T-helper 1 cell (primary cell): Measurements from ENCODE around the gene PCED1A.
A peak's percentile ranks its signal among the peaks of the same experiment; 100 is the strongest.
"Not testable (repeated sequence)": the region's sequence is repeated elsewhere in the genome, so short reads cannot be mapped to it uniquely, and the experiment has no call there.

ENCODE experiments used
- DNase-seq, 5 donors: peaks; one replicate each; pipeline ENCODE4 v3.0.0-alpha.2; 2012 to 2020

The PCED1A gene

GRCh38 chr20:2825761-2826160, 14.7 kb downstream of the PCED1A start:
- peak in 1 of 5 donors; percentile 25 for DNase-seq

- DNase-seq = peak in 2 of 5 donors; percentile 18 to 53
Measured at GRCh38 chr20:2822073-2822472, 18.4 kb downstream of the PCED1A start.

DNA sequence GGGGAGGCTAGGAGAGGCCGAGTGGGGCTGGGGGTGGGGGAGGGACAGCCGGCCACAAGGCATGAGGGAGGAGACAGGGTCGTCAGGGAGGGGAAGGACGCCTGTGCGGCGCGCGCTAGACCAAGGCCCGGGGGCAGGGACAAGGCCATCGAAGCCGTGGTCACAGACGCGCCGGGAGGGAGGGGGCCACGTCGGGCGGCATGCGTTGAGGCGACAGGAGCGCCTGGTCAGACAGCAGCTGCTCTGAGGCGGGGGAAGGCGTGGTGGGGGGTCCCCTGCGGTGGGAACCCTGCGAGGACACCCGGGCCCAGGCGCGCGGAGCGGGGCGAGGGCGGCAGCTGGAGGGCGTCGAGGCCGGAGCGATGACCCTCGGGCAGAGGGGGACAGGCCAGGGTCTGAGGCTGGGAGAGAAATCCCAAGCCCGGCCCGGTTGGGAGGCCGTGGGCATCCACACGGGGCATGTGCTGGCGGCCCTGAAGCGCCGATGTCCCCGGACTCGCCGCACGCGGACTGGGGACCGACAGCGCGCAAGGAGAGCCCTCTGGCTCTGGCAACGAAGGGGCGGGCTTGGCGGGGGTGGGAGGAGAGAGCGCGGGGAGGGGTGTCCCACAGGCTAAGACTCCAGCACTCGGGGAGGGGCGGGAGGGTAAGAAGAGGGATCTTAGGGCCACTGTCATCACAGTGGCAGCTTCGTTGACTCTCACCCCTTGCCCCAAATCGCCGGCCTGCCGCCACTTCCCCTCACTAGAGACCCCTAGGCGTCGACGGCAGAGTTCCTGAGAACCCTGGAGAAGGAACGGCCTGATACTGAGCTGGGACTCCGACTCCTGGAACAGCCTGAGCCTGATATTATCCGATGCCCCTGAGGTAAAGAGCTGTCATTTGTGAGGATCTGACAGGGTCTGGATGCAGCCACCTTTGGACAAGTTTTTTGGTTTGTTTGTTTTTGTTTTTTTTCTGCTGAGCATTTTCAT, 19.3 kb downstream of the PCED1A start:
- no peak for DNase-seq

DNA sequence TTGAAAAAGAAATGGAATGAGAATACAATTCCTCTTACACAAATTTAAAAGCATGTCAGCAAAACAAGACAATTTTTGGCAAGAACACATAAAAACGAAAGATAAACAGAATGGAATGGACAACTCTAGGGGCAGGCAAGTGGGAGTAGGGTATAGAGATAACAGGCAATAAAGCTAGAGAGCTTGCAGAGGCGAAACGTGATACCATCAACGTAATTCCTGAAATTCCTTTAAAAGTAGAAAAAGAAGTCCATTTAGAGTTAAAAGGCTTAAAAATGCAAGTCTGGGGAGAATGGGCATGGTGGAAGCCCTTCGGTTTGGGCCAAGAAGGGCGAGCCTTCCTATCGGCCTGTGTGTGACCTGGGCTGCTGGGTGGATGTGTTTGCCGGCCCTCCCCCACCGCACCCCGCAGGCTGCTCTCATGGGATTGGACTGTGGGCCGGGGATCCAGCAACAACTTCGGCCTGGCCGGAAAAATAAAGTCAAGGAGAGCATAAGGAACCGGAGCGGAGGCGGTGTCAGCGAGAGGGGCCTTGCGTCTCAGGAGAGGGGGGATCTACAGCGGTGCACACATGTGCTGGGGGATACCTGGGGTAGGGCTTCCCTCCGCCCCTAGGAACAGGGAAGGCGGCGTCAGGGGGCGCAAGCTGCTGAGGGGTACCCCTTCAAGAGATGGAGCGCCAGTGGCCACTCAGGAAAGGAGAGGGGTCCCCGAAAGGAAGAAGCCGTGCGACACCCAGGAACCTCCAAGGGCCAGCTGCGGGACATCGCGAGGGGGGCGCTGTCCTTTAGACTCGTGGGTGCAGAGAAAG, 20.2 kb downstream of the PCED1A start:
- no peak for DNase-seq

DNA sequence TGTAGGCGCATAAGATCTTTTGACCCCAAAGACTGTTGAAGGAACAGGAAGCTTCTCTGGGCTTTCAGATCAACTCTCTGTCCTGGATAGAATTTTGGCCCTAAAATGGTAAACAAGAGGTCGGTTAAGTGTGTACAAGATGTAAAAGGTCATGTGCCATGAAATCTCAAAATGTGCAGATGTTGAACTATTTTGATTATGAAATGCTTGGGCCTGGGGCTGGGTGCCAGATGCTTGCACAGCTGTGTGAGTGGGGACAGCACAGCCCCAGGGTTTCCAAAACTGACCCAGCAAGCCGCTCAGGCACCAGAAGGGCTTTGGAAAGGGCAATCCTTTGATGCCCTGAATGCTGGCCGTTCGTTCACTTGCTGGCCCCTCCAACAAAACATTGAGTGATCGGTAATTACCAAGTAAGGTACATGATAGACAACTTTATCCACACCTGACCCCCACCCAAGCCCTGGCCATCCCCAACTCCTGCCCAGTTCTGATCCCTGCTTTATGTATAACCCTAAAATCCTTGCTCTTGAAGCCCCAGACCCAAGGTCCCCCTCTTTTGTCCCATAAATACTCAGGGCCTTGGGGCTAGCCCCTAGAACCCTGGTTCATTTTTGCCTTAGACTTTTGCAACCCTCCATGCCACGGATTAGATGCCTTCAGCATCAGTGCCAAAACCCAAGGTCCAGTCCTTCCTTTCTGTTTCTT, 22.4 kb downstream of the PCED1A start:
- DNase-seq = no peak

GRCh38 chr20:2817341-2817726, 23.1 kb downstream of the PCED1A start:
- no peak for DNase-seq

DNA sequence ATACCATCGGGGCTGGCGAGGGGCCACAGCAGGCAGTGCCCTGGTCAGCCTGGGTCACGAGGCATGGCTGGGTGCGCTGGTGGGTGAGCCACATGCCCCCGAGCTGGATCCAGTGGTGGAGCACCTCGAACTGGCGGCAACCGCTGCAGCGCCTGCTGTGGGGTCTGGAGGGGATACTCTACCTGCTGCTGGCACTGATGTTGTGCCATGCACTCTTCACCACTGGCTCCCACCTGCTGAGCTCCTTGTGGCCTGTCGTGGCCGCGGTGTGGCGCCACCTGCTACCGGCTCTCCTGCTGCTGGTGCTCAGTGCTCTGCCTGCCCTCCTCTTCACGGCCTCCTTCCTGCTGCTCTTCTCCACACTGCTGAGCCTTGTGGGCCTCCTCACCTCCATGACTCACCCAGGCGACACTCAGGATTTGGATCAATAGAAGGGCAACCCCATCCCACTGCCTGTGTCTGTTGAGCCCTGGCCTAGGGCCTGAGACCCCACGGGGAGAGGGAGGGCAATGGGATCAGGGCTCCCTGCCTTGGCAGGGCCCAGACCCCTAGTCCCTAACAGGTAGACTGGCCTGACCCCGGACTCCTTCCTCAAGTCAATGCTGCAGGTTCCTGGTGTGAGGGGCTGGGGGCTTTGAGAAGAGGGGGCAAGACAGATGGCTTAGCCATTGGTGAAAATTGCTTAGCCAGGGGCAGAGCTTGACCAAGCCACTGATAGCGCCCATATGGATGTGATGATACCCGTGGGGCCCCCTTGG, 23.7 kb downstream of the PCED1A start:
- no peak for DNase-seq

- DNase-seq = no peak
Measured at GRCh38 chr20:2816030-2816582, 24.3 kb downstream of the PCED1A start, which contains the start of gene TMEM239. TSS of gene TMEM239 (plus strand) at chr20:2816364. CDS start at chr20:2816555, 191 bp downstream.

- DNase-seq = no peak
Measured at GRCh38 chr20:2815242-2815900, 25.1 kb downstream of the PCED1A start.

DNA sequence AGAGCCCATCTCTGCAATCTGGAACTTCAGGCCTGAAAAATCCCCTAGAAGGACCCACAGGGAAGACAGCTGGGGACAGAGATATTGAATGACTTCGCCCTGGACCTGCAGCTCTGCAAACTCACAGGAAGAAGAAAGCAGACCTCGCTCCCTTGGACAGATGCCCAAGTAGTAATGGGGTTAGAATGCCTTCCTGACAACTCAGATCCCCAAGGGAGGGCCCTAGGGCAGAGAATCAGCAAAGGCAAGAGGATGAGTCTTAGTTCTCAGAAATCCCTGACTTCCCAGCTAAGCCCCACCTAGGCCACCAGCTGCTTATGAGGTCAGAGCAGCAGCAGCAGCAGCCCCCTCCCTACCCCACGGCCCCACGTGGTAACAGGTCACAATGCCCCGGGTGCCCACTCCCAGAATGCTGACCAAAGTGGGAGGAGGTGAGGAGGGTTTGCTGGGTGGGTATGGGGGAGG, 25.8 kb downstream of the PCED1A start, which contains the start of gene C20orf141:
Gene C20orf141, plus strand, starts transcription at position 401 of the 465 bp plus-strand sequence. CDS start 198 bp downstream, outside the sequence.
- no peak for DNase-seq

DNA sequence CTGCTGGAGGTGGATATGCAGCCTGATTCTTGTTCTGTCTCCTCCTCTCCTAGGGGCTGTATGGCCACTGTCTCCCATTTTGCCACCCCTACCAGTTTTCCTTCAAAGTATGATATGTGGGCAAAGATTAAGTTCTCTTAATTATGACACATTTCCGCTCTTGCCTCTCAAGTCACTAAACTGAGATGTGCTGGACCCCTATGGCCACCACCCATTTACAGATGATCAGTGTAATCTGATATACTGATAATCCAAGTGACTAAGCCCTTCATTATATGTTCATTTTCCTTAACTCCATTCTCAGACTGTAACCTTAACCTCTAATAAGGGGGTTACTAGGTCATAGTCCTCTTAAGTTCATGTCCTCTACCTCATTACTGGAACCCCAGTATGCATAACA, 26.4 kb downstream of the PCED1A start:
- DNase-seq = no peak

- no peak for DNase-seq
Measured at GRCh38 chr20:2812189-2812588, 28.3 kb downstream of the PCED1A start.

GRCh38 chr20:2809690-2810089, 30.8 kb downstream of the PCED1A start:
- no peak for DNase-seq

- DNase-seq = not testable (repeated sequence)
Measured at GRCh38 chr20:2807929-2808328, 32.5 kb downstream of the PCED1A start.

- DNase-seq = no peak
Measured at GRCh38 chr20:2807019-2807418, 33.4 kb downstream of the PCED1A start.

DNA sequence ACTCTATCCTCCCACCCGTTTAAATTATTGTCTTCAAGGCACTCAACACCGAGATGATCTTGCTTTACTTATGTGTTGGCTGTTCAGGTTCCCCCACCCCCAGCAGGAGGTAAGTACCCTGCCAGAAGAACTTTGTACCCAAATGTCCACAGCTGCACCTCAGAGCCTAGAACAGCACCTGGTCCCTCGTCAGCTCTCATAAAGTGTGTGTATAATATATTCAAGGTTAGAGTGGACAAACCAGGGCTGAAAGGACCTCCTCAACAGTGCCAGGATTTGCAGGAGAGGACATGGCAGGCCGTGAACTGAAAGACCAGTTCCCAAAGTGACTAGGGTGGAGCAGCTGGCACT, 34.1 kb downstream of the PCED1A start:
- no peak for DNase-seq

- DNase-seq = no peak
Measured at GRCh38 chr20:2805689-2806350, 34.6 kb downstream of the PCED1A start.

DNA sequence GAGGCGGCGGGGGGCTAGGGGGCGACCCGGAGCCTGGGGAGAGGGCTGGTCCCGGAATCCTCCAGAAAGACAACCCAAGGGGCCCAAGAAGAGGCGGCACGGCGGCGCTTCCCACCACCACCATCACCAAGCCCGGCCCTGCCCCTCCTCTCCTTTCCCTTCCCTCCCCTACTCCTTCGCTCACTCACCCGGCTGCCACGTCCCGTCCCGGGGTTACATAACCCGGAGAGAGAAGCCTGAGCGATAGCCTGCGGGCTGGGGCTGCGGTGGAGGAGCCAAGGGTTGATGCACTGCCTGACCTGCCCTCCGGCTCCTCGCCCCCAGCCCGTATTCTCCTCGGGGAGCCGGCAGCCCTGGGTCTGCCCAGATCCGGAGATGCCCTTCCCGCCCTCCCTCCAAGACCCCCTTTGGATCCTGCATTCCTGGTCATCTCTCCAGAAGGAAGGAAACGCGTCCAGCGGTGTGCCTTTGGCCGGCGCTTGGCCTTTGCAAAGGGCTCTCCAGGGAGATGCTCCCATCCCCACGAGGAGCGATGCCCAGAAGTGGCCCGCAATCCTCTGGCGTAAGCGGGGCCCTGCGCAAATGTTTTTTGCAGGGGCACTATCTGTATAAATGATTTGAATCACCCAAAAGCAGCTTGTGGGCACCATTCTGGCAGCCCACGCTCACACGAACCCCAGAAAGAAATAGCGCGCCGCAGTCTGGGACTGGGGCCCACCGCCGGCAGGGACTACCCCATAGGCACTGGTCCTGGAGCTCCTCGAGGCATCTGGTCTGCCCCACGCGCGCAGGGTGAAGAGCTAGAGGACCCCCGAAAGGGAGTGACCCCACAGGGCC, 35.4 kb downstream of the PCED1A start:
- DNase-seq = no peak

DNA sequence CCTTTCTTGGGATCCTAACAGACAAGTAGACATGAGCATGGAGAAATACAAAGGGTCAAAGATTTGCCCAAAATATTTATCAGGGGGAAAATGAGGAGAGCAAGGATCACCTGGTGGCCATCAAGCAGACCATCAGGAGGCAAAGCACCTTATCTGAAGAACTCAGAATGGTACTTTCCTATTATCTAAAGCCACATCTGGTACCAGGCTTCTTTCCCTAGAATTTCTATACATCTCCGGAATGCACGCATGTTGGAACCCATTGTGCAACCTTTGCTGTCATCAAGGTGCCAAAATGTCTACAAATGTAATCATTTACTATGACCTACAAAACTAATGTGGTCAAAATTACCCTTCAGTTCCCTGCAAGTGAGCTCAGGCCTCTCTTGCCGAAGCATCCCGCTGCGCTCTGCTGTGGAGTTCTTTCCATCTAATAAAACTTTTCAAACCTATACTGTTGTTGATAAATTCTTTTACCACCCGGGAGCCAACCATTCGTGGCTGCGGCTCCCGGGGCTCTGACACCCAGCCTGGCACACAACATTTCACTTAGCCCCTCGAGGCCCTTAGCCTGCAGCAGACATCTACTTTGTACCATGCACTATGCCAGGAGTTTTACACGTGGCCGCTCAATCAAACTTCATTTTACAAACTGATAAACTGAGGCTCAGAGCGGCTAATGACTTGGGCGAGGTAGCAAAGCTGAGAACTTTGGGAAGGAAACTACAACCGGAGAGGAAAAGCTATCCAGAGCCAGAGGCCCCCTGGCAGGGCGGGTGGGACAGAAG, 36.2 kb downstream of the PCED1A start:
- no peak for DNase-seq
